Astrocyte of the cerebellum (primary cell): ENCODE data around the gene HDGFL1.

Experiments
- DNase-seq: peaks from one replicate; pipeline ENCODE4 v3.0.0-alpha.2; 2011; ENCODE audit warnings: low read depth
- H3K4me3 ChIP-seq: 2 replicates; pipeline ENCODE4 v1.5.1; 2011; ENCODE audit warnings: mild to moderate bottlenecking, low read depth, low read length, moderate library complexity
- CTCF ChIP-seq: IDR thresholded peaks from 2 replicates; pipeline ENCODE4 v1.5.1; 2012; ENCODE audit warnings: low read length, low read depth, moderate library complexity, mild to moderate bottlenecking; ENCODE audit errors: missing control alignments
- in situ Hi-C: cut with HindIII; loops from 2 replicates; pipeline ENCODE4 v1.10.0; 2017; ENCODE audit warnings: low sequenced_read_pairs

The HDGFL1 gene

GRCh38 chr6:22613051-22613450, 43.7 kb downstream of the HDGFL1 start:
- DNase-seq, result no peak
- H3K4me3 ChIP-seq, result no peak overlapping the region
- in situ Hi-C loops, result no loop called here
- no peak for TF ChIP-seq CTCF

GRCh38 chr6:22613695-22614094, 44.3 kb downstream of the HDGFL1 start:
- in situ Hi-C loops, result no loop called here
- DNase-seq, result peak; percentile 35
- TF ChIP-seq CTCF, result no peak
- no peak overlapping the region for H3K4me3 ChIP-seq

- no peak for DNase-seq
- TF ChIP-seq CTCF, result no peak
- in situ Hi-C loops, result no loop called here
- H3K4me3 ChIP-seq, result no peak overlapping the region
Observed at GRCh38 chr6:22614547-22614946, 45.2 kb downstream of the HDGFL1 start.

- in situ Hi-C loops, result no loop called here
- no peak overlapping the region for H3K4me3 ChIP-seq
- DNase-seq, result no peak
- no peak for TF ChIP-seq CTCF
Observed at GRCh38 chr6:22621028-22621427, 51.7 kb downstream of the HDGFL1 start.
